Natural killer cell (primary cell): ENCODE data around the gene ZBTB46. TPM values are rescaled to one million over a fixed set of nuclear protein-coding genes. Genes with fewer than 3 reads are reported as not detected.

Experiments
- ATAC-seq, 3 donors: fragments of 150-1000 bp in 2 of 3; fragments of 200-7000 bp in 1 of 3; cut with Tn5 transposase; 1 replicate in 1 of 3; 2 replicates in 2 of 3; pipeline ENCODE4 v1.10.0; 2021; ENCODE audit warnings: mild to moderate bottlenecking in 2 of 3, moderate library complexity in 2 of 3
- DNase-seq, 2 donors: peaks; one replicate each; pipeline versions ENCODE4 v3.0.0 to v3.0.0-alpha.2; 2013 to 2021; ENCODE audit warnings: mixed read lengths in 1 of 2
- H3K27ac ChIP-seq: one replicate; pipeline ENCODE4 v1.5.1; 2013; ENCODE audit warnings: mild to moderate bottlenecking, low read length
- H3K27me3 ChIP-seq: one replicate; pipeline ENCODE4 v1.6.1; 2013; ENCODE audit warnings: low read length; ENCODE audit not compliant: control insufficient read depth, insufficient read depth
- H3K36me3 ChIP-seq: one replicate; pipeline ENCODE4 v1.6.1; 2013; ENCODE audit warnings: low read length; ENCODE audit not compliant: control insufficient read depth, insufficient read depth
- H3K4me1 ChIP-seq: one replicate; pipeline ENCODE4 v1.6.1; 2013; ENCODE audit warnings: low read length; ENCODE audit not compliant: control insufficient read depth, insufficient read depth
- H3K4me3 ChIP-seq: one replicate; pipeline ENCODE4 v1.5.1; 2013; ENCODE audit warnings: low read length
- H3K9me3 ChIP-seq: one replicate; pipeline ENCODE4 v1.6.1; 2013; ENCODE audit warnings: low read length; ENCODE audit not compliant: control insufficient read depth, insufficient read depth
- H3K27ac Mint-ChIP-seq, 2 donors: one replicate each; pipeline ENCODE4 v1.8.0; 2022; ENCODE audit warnings: mild to moderate bottlenecking in 2 of 2, mixed read lengths in 2 of 2, moderate library complexity in 1 of 2
- H3K27me3 Mint-ChIP-seq, 2 donors: one replicate each; pipeline ENCODE4 v1.8.0; 2022; ENCODE audit warnings: low read depth in 2 of 2, mixed read lengths in 2 of 2
- H3K36me3 Mint-ChIP-seq: one replicate; pipeline ENCODE4 v1.8.0; 2022; ENCODE audit warnings: mixed read lengths
- H3K4me1 Mint-ChIP-seq, 2 donors: one replicate each; pipeline ENCODE4 v1.8.0; 2022; ENCODE audit warnings: mixed read lengths in 2 of 2
- H3K4me3 Mint-ChIP-seq: one replicate; pipeline ENCODE4 v1.8.0; 2022; ENCODE audit warnings: mild to moderate bottlenecking, moderate library complexity, mixed read lengths
- H3K9me3 Mint-ChIP-seq, 2 donors: one replicate each; pipeline ENCODE4 v1.8.0; 2022; ENCODE audit warnings: mixed read lengths in 2 of 2
- CTCF ChIP-seq: fragments of 200-600 bp; IDR thresholded peaks from one replicate; pipeline ENCODE4 v1.8.0; 2022; ENCODE audit warnings: antibody characterized with exemption
- WGBS: methylation state at CpG from one replicate; pipeline ENCODE4 v1.1.7; 2013; ENCODE audit warnings: missing lambda C conversion rate; ENCODE audit not compliant: insufficient coverage; 5-methylcytosine and 5-hydroxymethylcytosine counted together
- intact Hi-C: fragments of 100-400 bp; cut with micrococcal nuclease; formaldehyde crosslinking; loops from one replicate; pipeline ENCODE4 v1.14.2; 2022
- total RNA-seq, 4 donors: library from RNA; stranded (reverse); fragments of 120-200 nt in 1 of 4; gene quantifications; one replicate each; pipeline versions ENCODE4 v1.2.3 to v1.2.4, GENCODE V29; 2013 to 2022

Gene ZBTB46
- total RNA-seq, 3 donors from 2014 or later (not counting 1 experiment from before 2014, with no cell fraction given), result 1.1 TPM

DNA sequence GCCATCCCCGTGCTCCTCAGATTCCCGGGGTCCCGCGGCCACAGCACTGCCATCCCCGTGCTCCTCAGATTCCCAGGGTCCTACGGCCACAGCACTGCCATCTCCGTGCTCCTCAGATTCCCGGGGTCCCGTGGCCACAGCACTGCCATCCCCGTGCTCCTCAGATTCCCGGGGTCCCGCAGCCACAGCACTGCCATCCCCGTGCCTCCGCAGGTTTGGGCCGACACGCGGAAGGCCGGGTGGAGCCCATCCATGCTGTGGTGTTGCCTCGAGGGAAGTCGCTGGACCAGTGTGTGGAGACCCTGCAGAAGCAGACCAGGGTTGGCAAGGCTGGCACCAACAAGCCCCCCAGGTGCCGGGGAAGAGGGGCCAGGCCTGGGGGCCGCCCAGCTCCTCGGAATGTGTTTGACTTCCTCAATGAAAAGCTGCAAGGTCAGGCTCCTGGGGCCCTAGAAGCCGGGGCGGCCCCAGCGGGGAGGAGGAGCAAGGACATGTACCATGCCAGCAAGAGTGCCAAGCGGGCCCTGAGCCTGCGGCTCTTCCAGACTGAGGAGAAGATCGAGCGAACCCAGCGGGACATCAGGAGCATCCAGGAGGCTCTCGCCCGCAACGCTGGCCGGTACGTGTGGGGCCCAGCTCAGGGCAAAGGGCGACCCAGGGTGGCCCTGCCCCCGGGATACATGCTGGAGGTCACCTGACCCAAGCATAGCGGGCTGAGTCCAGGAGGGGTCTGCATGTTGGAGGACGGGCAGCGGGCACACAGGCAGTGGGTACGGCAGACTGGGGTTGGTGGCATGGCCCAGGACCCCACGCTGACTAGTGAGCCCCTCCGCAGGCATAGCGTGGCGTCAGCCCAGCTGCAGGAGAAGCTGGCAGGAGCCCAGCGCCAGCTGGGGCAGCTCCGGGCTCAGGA, 95.9 kb downstream of the ZBTB46 start:
- Histone ChIP-seq H3K4me1 (peaks cover 65% of the 10 kb centered on the region), H3K4me3 (no peak overlapping the region), H3K27me3 (no peaks in the 10 kb centered on the region), H3K36me3 (peaks cover 26% of the 10 kb centered on the region), H3K9me3 (no peaks in the 10 kb centered on the region), H3K27ac (no peak overlapping the region)
- H3K9me3 Mint-ChIP-seq, result no peaks in the 10 kb centered on the region
- ATAC-seq (no peak), DNase-seq (peak in 1 of 2 donors; percentile 24)
- H3K4me3 Mint-ChIP-seq, result peak overlapping the region; percentile 89
- H3K27me3 Mint-ChIP-seq, result no peaks in the 10 kb centered on the region
- H3K4me1 Mint-ChIP-seq, result peaks cover 23 to 38% of the 10 kb centered on the region in 2 donors
- WGBS, result 91% methylated on average over 48 of the region's 48 CpGs
- intact Hi-C loops, result loop anchor here (10.0 kb wide), 1 partner anchor 100 kb away; no protein-coding TSS in a partner anchor
- no peak for TF ChIP-seq CTCF
- H3K27ac Mint-ChIP-seq, result peak overlapping the region; percentile 83 to 92
- no peaks in the 10 kb centered on the region for H3K36me3 Mint-ChIP-seq

DNA sequence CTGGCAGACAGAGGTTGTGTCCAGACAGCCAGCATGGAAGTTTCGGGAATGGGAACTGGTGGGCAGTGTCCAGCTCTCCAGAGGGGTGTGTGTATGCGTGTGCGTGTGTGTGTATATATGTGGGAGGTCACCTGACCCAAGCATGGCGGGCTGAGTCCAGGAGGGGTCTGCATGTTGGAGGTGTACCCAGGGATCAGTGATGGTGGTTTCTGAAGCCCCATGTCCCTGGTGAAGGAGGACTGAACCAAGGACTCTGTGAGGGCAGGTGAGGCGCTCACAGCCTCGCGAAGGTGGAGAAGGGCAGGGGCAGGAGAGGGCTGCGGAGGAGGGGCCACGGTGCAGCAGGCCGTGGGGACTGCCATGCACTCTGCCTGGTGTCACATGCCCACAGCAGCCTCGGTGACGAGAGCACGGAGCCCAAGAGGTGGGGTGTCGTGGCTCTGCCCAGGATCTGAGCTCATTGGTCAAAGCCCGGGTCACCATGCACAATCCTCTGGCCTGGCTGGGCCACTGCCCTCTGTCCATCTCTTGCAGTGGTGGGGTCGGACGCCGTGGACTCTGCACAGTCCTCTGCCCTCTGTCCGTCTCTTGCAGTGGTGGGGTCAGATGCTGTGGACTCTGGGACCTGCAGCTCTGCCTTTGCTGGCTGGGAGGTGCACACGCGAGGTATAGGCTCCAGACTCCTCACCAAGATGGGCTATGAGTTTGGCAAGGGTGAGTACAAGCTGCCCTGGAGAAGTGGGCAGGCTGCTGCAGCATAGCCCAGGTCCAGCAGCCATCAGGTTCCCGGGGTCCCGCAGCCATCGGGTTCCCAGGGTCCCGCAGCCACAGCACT, 96.7 kb downstream of the ZBTB46 start:
- Mint-ChIP-seq H3K36me3 (no peaks in the 10 kb centered on the region), H3K27ac (peak overlapping the region in 1 of 2 donors; percentile 19), H3K4me1 (peaks cover 31 to 43% of the 10 kb centered on the region in 2 donors), H3K9me3 (no peaks in the 10 kb centered on the region), H3K27me3 (no peaks in the 10 kb centered on the region), H3K4me3 (peak overlapping the region; percentile 5)
- peaks cover 73% of the 10 kb centered on the region for H3K4me1 ChIP-seq
- H3K27me3 ChIP-seq, result no peaks in the 10 kb centered on the region
- no peaks in the 10 kb centered on the region for H3K9me3 ChIP-seq
- no peak overlapping the region for H3K4me3 ChIP-seq
- DNase-seq, result peak in 1 of 2 donors; percentile 20
- 95% methylated on average over 25 of the region's 25 CpGs for WGBS
- peaks cover 26% of the 10 kb centered on the region for H3K36me3 ChIP-seq
- H3K27ac ChIP-seq, result no peak overlapping the region
- intact Hi-C loops, result loop anchor here (10.0 kb wide), 1 partner anchor 100 kb away; no protein-coding TSS in a partner anchor
- ATAC-seq, result no peak
- TF ChIP-seq CTCF, result no peak

DNA sequence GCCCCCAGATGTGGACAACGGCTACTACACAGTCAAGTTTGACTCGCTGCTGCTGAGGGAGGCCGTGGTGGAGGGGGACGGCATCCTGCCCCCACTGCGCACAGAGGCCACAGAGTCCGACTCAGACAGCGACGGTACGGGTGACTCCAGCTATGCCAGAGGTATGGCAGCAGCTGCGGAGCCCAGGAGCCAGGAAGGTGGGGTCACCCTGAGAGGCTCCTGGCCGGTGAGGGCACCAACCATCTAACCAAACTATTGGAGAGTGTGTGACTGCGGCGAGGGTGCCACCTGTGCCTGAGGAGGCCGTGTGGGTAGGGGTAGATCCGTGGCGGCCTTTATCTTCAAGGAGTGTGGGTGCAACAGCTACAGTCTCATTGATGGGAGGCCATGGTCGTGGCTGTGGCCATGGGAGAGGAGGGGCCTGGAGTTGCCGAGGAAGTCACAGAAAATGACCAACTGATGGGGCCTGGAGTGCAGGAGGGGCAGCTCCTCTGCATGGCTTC, 97.4 kb downstream of the ZBTB46 start:
- Histone ChIP-seq H3K4me3 (no peak overlapping the region), H3K27me3 (no peaks in the 10 kb centered on the region), H3K4me1 (peaks cover 73% of the 10 kb centered on the region), H3K9me3 (no peaks in the 10 kb centered on the region), H3K36me3 (peaks cover 26% of the 10 kb centered on the region), H3K27ac (no peak overlapping the region)
- 88% methylated on average over 17 of the region's 18 CpGs for WGBS
- Mint-ChIP-seq H3K27ac (peak overlapping the region in 1 of 2 donors; percentile 19), H3K27me3 (no peaks in the 10 kb centered on the region), H3K4me3 (peak overlapping the region; percentile 5), H3K9me3 (no peaks in the 10 kb centered on the region), H3K36me3 (no peaks in the 10 kb centered on the region), H3K4me1 (peaks cover 38 to 47% of the 10 kb centered on the region in 2 donors)
- DNase-seq (no peak), ATAC-seq (no peak)
- TF ChIP-seq CTCF, result no peak
- intact Hi-C loops, result loop anchor here (10.0 kb wide), 1 partner anchor 99 kb away; no protein-coding TSS in a partner anchor
